D721Med (cell line): Measurements from ENCODE around the gene SPATA45.
"Not testable (repeated sequence)": the region's sequence is repeated elsewhere in the genome, so short reads cannot be mapped to it uniquely, and the experiment has no call there.

Source experiments
- DNase-seq: peaks from one replicate; pipeline ENCODE4 v3.0.0; 2011; ENCODE audit warnings: low spot score; ENCODE audit not compliant: insufficient read length
- FAIRE-seq: peaks from 2 replicates; lab custom pipeline; 2011; peaks lifted over from hg19 to GRCh38; lab: Jason Lieb, UNC
- TF ChIP-seq, protein P1 (sequence below): IDR thresholded peaks from 2 replicates; pipeline ENCODE4 v1.5.1; 2012; ENCODE audit warnings: mild to moderate bottlenecking, control low read depth; ENCODE audit not compliant: insufficient read depth; ENCODE audit errors: missing control alignments

Gene SPATA45

GRCh38 chr1:212856755-212857154 is 9.3 kb upstream of the SPATA45 start:
- FAIRE-seq (no peak), DNase-seq (no peak)
- TF ChIP-seq, protein P1, sequence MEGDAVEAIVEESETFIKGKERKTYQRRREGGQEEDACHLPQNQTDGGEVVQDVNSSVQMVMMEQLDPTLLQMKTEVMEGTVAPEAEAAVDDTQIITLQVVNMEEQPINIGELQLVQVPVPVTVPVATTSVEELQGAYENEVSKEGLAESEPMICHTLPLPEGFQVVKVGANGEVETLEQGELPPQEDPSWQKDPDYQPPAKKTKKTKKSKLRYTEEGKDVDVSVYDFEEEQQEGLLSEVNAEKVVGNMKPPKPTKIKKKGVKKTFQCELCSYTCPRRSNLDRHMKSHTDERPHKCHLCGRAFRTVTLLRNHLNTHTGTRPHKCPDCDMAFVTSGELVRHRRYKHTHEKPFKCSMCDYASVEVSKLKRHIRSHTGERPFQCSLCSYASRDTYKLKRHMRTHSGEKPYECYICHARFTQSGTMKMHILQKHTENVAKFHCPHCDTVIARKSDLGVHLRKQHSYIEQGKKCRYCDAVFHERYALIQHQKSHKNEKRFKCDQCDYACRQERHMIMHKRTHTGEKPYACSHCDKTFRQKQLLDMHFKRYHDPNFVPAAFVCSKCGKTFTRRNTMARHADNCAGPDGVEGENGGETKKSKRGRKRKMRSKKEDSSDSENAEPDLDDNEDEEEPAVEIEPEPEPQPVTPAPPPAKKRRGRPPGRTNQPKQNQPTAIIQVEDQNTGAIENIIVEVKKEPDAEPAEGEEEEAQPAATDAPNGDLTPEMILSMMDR: no peak

DNA sequence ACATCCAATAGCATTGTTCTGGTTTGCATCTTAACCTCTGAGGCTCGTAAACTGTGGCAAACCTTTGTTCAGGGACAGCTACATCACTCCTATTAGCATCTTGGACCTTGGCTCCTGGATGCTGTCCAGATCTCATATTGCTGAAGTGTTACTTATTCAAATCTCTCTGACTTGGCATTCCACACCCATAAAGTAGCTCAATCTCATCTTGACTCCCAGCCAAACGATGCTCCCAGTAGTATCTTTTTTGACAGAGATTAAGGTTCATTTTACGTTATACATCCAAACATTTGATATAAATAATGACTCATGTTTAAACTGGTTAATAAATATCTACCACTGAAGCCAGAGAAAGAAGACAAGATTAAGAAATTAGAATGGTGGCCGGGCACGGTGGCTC is 6.2 kb upstream of the SPATA45 start:
- FAIRE-seq (no peak), DNase-seq (no peak)
- TF ChIP-seq, protein P1: no peak

DNA sequence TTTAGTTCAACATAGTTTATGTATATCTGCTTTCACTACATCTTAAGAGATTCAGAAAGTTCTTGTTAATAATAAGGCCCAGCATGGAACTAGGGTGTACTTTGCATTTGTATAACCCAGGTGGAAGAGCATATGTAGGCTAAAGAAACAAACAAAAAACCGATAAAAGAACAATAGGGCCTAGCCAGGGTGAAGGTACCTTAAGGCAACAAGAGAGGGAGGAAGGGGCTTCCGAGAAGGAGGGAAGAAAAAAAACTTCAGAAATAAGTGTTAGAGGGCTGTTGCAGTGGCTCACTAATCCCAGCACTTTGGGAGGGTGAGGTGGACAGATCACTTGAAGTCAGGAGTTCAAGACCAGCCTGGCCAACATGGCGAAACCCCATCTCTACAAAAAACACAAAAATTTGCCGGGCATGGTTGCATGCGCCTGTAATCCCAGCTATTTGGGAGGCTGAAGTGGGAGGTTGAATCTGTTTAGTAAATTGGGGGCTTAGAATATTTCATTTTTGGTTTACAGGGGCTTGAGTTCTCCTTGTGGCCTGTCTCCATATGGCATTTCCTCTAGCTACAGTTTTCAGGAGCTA is 4.7 kb upstream of the SPATA45 start:
- FAIRE-seq: no peak
- TF ChIP-seq, protein P1: no peak
- no peak for DNase-seq

- not testable (repeated sequence) for FAIRE-seq, DNase-seq
Observed at GRCh38 chr1:212844521-212844920, 2.9 kb downstream of the SPATA45 start.

- TF ChIP-seq, protein P1: no peak
- FAIRE-seq: no peak
- DNase-seq: no peak
Observed at GRCh38 chr1:212838145-212838544, 9.3 kb downstream of the SPATA45 start.

DNA sequence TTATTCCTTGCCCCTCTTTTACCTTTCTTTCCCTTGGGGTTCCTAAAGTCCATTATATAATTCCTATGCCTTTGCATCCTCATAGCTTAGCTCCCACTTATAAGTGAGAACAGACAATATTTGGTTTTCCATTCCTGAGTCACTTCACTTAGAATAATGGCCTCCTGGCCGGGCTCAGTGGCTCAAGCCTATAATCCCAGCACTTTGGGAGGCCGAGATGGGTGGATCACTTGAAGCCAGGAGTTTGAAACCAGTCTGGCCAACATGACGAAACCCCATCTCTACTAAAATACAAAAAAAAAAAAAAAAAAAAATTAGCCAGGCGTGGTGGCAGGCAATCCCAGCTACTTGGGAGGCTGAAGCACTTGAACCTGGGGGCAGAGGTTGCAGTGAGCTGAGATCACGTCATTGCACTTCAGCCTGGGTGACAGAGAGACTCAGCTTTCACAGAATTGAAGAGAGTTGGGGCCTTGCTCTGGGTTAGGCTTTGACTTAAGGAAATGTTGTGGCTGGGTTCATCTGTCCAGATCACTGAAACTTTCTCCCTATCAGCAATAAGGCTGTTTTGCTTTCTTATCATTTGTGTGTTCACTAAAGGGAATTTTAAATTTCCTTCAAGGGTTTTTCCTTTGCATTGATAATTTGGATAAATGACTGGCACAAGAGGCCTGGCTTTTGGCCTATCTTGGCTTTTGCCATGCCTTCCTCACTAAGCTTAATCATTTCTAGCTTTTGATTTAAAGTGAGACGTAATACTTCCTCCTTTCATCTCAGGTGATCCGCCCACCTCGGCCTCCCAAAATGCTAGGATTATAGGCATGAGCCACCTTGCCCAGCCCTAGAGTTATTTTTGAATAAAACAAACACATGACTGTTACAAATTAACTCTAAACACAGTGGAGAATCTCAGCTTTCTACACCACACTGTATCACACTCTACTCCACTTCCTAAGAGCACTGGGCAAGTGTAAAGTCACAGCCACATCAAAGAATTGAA is 13.9 kb downstream of the SPATA45 start:
- FAIRE-seq, DNase-seq: not testable (repeated sequence)

GRCh38 chr1:212828395-212828794 is 19.1 kb downstream of the SPATA45 start:
- FAIRE-seq: no peak
- TF ChIP-seq, protein P1: no peak
- no peak for DNase-seq

GRCh38 chr1:212827831-212828278 is 19.6 kb downstream of the SPATA45 start:
- DNase-seq (peak; percentile 54), FAIRE-seq (peak; percentile 96)
- TF ChIP-seq, protein P1: no peak
